ENCODE results near the gene RGS16. TPM values are rescaled to one million over a fixed set of nuclear protein-coding genes. Genes with fewer than 3 reads are reported as not detected.

Gene RGS16, protein sequence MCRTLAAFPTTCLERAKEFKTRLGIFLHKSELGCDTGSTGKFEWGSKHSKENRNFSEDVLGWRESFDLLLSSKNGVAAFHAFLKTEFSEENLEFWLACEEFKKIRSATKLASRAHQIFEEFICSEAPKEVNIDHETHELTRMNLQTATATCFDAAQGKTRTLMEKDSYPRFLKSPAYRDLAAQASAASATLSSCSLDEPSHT
- total RNA-seq: 2.6 TPM in 2 replicates

- peak; percentile 88 for DNase-seq
- CTCF ChIA-PET: interaction anchor here (0.6 to 16.1 kb wide), 4 partner anchors 9 to 358 kb away, joined by 3 to 562 read pairs (median 4); partner anchors contain the start of gene NPL
- H3K9me3 Mint-ChIP-seq: no peaks in the 10 kb centered on the region
- H3K4me3 Mint-ChIP-seq: no peak within 1 kb of the TSS
- no peak for TF ChIP-seq CTCF (IDR thresholded peaks at IDR 0.05)
- intact Hi-C loops (cut with micrococcal nuclease): loop anchor here (1.0 to 5.0 kb wide), 4 partner anchors 11 to 235 kb away; partner anchors contain the start of gene DHX9
- peak; percentile 98 for ATAC-seq (ENCODE audit: low read depth)
- POLR2A ChIA-PET: interaction anchor here (0.6 to 3.8 kb wide), 8 partner anchors 10 to 236 kb away, joined by 3 to 33 read pairs (median 4); partner anchors contain the start of gene RNASEL
- peaks cover 7% of the 10 kb centered on the region for H3K36me3 Mint-ChIP-seq (ENCODE audit: low read depth)
- H3K4me1 Mint-ChIP-seq: peaks cover 4% of the 10 kb centered on the region
- no peaks in the 10 kb centered on the region for H3K27me3 Mint-ChIP-seq
- H3K27ac Mint-ChIP-seq: peak within 1 kb of the TSS; percentile 73
Observed at GRCh38 chr1:182604175-182605164, at the start of gene RGS16. Gene RGS16 (minus strand): TSS chr1:182604389. CDS start chr1:182604259, 130 bp downstream.

DNA sequence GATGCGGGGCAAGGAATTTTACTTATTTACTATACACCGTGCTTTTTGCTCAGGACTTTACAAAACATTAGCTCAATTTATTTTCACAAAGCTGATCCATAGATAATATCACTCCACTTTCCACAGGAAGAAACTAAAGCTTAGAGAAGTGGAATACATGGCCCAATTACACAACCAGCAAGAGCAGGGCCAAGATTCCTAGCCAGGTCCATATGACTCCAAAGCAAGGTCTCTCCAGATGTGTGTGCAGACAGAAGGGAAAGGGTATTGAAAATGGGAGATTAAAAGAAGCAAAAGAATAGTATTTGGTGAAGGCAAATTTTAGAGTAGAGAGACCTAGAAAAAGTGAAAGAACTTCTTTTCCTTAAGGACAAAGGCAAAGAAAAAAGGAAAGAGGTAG is 49.8 kb upstream of the RGS16 start:
- Mint-ChIP-seq H3K4me1 (peaks cover 11% of the 10 kb centered on the region), H3K36me3 (ENCODE audit: low read depth) (no peaks in the 10 kb centered on the region), H3K9me3 (no peaks in the 10 kb centered on the region), H3K27me3 (peaks cover 3% of the 10 kb centered on the region), H3K4me3 (no peak overlapping the region), H3K27ac (no peak overlapping the region)
- CTCF ChIA-PET: interaction anchor here (0.6 to 0.8 kb wide), 2 partner anchors 33 to 59 kb away, joined by 3 to 5 read pairs; no protein-coding TSS in a partner anchor
- intact Hi-C loops (cut with micrococcal nuclease): no loop called here
- TF ChIP-seq CTCF (IDR thresholded peaks at IDR 0.05): no peak
- DNase-seq (no peak), ATAC-seq (ENCODE audit: low read depth) (no peak)
- POLR2A ChIA-PET: no interaction called here

GRCh38 chr1:182652933-182653332 is 48.7 kb upstream of the RGS16 start:
- intact Hi-C loops (cut with micrococcal nuclease): no loop called here
- ChIA-PET CTCF (no interaction called here), POLR2A (no interaction called here)
- no peak for TF ChIP-seq CTCF (IDR thresholded peaks at IDR 0.05)
- DNase-seq (no peak), ATAC-seq (ENCODE audit: low read depth) (no peak)
- Mint-ChIP-seq H3K4me1 (peaks cover 16% of the 10 kb centered on the region), H3K27ac (no peak overlapping the region), H3K4me3 (no peak overlapping the region), H3K9me3 (no peaks in the 10 kb centered on the region), H3K36me3 (ENCODE audit: low read depth) (no peaks in the 10 kb centered on the region), H3K27me3 (peaks cover 3% of the 10 kb centered on the region)

- H3K4me3 Mint-ChIP-seq: no peak overlapping the region
- no peak overlapping the region for H3K27ac Mint-ChIP-seq
- H3K9me3 Mint-ChIP-seq: no peaks in the 10 kb centered on the region
- ChIA-PET POLR2A (no interaction called here), CTCF (no interaction called here)
- intact Hi-C loops (cut with micrococcal nuclease): no loop called here
- H3K4me1 Mint-ChIP-seq: peaks cover 16% of the 10 kb centered on the region
- H3K27me3 Mint-ChIP-seq: no peaks in the 10 kb centered on the region
- H3K36me3 Mint-ChIP-seq (ENCODE audit: low read depth): no peaks in the 10 kb centered on the region
- DNase-seq (no peak), ATAC-seq (ENCODE audit: low read depth) (no peak)
- no peak for TF ChIP-seq CTCF (IDR thresholded peaks at IDR 0.05)
Observed at GRCh38 chr1:182651339-182651724, 47.1 kb upstream of the RGS16 start.
